Mesenteric fat pad (tissue), 1 donor: Measurements from ENCODE around the gene AFF4. TPM values are rescaled to one million over a fixed set of nuclear protein-coding genes. Genes with fewer than 3 reads are reported as not detected.

Experiments used
- DNase-seq: peaks from one replicate; pipeline ENCODE4 v3.0.0-alpha.2; 2020; ENCODE audit warnings: low spot score
- total RNA-seq: library from RNA; stranded (reverse); fragmentation: NEBNext Ultra II Directional; extraction: Animal tissue kit (Norgen Biotek cat#: 25700); gene quantifications from one replicate; pipeline ENCODE4 v1.2.1, GENCODE V29; 2021
- donor health status: DM: yes; HTN: yes; CAD: no.

The AFF4 gene
- total RNA-seq, 1 donor from 2014 or later: 87.5 TPM

- no peak for DNase-seq
Measured at GRCh38 chr5:132887283-132887682, 76.2 kb downstream of the AFF4 start.

DNA sequence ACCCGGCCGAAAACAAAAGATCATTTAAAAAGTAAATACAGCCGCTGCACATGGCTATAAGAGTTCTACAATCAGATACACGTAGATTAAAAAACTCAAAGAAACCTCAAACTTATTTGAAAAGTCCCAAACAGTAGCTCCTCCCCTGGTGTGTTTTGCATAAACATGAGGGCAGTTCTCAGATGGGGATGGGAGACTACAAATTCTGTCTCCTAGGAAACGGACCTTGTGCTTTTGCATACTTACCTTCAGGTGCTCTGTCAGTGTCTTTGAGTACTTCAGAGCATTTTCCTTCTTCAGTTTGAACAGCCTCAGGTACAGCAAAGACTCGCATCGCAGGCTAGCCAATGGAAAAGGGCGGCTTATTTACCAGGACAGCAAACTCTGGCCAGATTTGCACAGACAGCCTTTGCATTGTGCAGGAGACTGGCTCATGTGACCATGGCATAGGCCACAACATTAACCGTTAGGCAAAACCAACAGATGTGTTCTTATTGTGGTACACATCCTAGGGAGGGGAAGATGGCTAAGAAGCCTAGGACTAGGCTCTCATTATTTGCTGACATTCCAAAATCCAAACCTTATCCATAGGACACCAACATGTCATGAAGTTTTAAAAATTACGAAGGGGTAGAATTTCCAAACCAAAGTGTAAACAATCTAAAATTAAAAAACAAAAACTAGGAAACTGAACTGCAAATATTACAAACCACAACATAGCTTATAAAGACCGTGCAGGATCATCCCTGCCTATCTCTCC, 77.2 kb downstream of the AFF4 start:
- DNase-seq: no peak

DNA sequence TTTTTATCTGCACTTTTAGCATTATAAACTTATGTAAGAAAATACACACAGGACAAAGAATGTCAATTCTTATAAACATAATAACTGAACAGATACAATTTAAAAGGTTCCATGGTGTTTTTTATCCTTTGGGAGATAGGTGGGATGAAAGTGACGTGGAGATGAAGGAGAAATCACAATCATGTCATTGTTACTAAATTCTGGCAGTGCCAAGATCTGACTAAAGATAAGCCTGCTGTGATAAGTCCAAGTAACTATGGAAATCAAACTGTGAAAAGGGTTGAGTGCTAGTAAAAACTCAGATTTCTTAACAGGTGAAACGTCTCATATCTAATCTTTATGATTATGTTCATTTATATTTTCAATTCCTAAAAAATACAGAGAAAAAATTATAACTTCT, 78.9 kb downstream of the AFF4 start:
- DNase-seq: no peak

DNA sequence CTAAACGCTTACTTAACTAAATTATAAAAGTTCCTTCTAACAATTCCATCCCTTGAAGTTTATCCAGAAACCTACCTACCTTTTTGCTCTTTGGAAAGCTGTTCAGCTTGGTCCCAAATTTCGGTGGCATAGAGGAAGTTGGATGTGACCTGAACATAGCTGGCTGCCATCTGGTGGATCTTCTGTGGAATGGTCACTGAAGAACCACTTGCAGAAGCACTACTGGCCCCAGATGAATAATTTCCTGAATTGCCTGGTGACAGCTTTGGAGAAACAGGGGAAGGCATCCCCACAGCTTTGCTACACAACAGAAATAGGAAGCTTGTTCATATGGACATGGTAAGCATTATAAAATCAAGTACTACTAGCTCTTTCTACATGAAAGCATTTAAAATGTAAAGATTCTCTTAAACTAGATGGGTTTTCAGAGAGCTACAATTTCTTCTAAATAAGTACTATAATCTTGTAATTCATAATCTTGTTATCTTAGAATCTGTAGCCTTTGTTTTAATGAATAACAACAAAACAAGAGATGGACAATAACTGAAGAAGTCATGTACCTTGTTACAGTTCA, 80.1 kb downstream of the AFF4 start:
- no peak for DNase-seq

- DNase-seq: no peak
Measured at GRCh38 chr5:132877938-132878337, 85.5 kb downstream of the AFF4 start.

DNA sequence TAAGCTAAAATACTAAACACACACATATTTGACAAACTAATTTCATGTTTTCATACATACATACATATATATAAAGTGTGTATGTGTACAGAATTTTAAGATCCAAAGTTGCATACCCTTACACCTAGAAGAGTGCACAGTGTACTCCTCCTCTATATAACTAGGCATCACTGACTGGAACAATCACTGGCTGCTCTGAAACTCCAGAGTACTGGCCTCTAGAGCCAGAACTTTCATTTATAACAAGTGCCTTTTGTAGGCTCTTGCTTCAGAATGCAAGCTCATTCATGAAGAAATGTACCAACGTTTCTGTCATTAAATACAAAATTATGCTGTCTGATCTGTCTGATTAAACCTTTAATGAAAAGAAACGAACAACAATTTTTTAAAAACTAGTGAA, 86.0 kb downstream of the AFF4 start:
- DNase-seq: no peak

DNA sequence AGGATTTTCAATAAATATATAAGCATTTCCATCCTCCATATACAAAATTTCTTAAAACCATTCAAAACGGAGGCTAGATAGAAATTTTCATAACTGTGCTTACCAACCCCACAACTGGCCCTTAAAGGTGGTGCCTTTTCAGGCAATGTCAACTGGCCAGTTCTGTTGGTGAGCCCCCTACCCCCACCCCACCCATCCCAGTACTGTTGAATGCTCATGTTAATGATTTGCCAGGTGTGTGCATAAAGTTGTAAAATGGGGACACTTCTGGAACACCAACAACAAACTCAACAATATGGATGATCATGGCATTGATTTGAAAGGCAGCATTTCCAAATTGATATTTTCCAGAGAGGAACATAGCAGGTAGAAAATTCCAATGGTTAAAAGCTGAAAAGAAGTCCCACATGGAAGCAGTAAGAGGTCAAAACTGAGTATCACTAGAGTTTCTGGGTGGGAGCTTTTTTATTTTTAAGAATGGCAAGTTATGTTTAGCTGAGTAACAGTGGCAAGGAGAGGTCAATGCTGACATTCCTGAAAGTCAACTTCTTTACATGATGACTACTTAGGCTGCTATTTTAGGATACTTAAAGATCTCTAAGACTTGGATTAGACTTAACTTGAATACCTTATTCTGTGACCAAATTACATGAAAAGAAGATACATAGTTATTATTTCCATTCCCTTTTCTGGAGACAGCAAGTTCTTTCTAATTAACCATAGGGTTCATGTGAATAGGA, 87.2 kb downstream of the AFF4 start:
- no peak for DNase-seq

GRCh38 chr5:132873930-132874271, 89.5 kb downstream of the AFF4 start:
- DNase-seq: no peak

GRCh38 chr5:132873119-132873929, 90.1 kb downstream of the AFF4 start, which contains the start of gene LEAP2:
TSS of gene LEAP2 (plus strand) at chr5:132873668. CDS start at chr5:132873695, 27 bp downstream.
- no peak for DNase-seq

GRCh38 chr5:132872788-132873118, 90.7 kb downstream of the AFF4 start:
- DNase-seq: no peak

- DNase-seq: no peak
Measured at GRCh38 chr5:132871459-132872284, 91.8 kb downstream of the AFF4 start.

DNA sequence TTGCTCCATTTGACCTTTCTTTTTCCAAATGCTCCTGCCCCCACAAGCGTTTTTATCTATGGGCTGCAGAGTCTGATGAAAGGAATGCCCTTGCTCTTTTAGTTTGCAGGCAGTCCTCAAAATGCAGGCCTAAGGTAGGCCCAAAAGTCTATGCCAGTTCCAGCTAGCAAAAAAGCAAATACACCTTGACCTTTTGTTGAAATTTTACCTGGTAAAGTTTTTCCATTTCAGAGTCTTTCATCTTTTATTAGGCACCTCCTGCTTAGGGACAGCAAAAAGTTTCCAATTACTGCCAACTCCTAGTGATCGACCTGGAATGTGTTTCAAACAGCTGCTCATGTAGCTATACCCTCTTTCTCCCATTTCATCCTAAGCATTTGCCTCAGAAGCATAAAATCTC, 92.6 kb downstream of the AFF4 start:
- DNase-seq: no peak

DNA sequence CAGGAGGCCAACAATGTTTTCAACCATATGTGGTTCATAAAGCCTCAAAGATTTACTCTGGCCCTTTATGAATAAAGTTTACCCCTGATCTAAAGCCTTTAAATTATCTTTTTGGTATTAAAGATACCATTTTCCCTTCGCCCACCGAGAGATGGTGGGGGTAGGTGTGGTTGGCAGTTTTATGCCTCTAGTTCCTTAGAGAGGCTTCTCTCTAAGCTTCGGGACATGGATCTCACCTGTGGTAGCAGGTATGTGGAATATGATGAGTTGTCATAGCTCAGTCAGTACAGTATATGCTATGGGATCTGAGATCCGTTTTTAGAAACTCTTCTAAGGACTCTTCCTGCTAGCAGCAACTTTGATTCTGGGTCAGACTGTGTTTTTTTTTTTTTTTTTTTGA, 94.7 kb downstream of the AFF4 start:
- no peak for DNase-seq

- no peak for DNase-seq
Measured at GRCh38 chr5:132867046-132867451, 96.4 kb downstream of the AFF4 start.

GRCh38 chr5:132866342-132867045, 96.9 kb downstream of the AFF4 start, which contains the start of the genes GDF9 and UQCRQ:
TSS of gene GDF9 (minus strand) at chr5:132866469. CDS start at chr5:132864533, 1,936 bp downstream.
TSS of gene UQCRQ (plus strand) at chr5:132866642. CDS start at chr5:132866882, 240 bp downstream.
- peak; percentile 95 for DNase-seq

DNA sequence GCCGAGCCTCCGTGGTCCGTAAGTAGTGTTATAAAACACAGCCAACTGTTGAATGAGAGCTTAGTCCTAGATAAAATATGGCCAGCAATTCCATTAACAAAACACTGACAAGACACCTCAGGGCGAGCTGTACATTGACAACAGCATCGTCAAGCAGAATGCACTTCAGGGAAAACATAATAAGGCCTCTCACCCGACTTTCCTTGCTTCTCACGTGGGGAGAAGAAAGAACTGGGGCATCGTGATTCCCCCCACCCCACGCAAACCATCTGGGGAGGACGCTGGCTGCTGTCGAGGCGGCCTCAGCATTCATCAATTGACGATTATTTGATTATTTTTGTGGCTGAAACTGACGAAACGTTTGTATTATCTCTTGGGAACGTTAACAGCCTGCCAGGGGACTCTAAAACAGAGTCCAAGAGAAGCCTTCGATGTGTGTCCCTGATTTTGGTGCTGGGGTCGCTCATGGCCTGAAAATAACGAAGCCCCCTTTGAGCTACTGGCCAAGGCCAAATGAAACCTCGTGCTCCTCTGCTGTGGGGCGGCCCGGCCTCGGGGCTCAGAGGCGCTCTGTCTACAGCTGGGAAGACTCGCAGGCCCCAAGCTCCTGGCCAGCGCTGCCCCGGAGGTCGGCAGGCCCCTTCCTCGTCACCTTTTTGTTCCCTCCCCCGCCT, 97.6 kb downstream of the AFF4 start:
- no peak for DNase-seq

DNA sequence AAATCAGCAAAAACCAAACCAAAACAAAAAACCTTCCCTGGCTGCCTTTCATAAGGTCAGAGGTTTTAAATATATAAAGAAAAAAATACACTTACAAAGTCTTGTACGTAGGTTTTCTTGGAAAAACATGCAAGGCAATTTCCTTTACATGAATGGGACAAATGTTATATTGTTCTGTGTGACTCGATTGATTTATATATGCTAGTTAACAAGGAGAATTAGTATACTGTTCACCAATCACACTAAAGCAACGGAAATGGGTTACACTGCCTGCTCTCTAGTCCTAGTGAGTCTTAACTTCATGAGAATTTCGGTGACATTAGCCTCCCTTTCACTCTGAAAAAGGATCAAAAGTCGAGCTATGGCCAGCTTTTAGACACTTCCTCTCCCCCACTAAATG, 102.7 kb downstream of the AFF4 start:
- no peak for DNase-seq

DNA sequence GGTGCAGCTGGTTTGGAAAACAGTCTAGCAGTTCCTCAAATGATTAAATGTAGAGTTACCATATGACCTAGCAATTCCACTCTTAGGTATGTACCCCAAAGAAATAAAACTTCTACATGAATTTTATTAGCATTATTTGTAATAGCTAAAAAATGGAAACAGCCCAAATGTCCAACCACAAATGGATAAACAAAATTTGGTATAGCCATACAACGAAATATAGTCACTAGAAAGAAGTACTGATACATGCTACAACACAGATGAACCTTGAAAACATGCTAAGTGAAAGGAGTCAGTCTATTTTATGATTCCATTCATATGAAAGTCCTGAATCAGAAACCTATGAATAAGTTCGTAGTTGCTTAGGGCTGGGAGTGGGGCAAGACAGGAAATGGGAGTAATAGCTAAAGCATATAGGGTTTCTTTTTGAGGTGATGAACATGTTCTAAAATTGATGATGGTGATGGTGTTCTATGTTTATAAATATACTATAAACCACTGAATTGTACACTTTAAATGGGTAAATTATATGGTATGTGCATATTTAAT, 103.5 kb downstream of the AFF4 start:
- DNase-seq: no peak

GRCh38 chr5:132856011-132856410, 107.4 kb downstream of the AFF4 start:
- DNase-seq: no peak
